GM12872 (cell line): ENCODE measurements around the gene WNT7B.

ENCODE experiments used
- TF ChIP-seq, protein P1 (sequence below): IDR thresholded peaks from 3 replicates; pipeline ENCODE4 v1.5.1; 2011; ENCODE audit warnings: low read depth, mild to moderate bottlenecking, low read length, moderate library complexity; ENCODE audit not compliant: insufficient read depth

The WNT7B gene

DNA sequence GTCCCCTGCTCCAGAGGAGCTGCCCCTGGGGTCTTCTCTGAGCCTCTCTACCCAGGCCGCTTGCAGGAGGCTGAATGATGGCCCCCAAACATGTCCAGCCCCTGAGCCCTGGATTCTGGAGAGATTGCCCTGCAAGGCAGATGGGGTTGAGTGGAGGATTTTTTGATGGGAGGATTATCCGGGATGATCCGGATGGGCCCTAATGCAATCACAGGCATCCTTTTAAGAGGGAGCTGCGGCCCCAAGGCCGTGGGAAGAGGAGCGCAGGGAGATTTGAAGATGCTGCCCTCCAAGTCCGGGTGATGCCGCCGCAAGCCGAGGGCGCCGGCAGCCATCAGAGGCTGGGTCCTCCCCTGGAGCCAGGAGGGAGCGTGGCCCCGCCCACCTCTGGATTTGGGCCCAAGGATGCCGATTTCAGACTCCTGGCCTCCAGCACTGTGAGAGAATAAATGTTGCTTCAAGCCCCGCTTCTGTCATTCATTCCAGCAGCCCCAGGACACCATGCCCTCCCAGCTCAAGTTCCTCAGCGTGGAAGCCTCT lies 66.0 kb downstream of the WNT7B start:
- TF ChIP-seq, protein P1, sequence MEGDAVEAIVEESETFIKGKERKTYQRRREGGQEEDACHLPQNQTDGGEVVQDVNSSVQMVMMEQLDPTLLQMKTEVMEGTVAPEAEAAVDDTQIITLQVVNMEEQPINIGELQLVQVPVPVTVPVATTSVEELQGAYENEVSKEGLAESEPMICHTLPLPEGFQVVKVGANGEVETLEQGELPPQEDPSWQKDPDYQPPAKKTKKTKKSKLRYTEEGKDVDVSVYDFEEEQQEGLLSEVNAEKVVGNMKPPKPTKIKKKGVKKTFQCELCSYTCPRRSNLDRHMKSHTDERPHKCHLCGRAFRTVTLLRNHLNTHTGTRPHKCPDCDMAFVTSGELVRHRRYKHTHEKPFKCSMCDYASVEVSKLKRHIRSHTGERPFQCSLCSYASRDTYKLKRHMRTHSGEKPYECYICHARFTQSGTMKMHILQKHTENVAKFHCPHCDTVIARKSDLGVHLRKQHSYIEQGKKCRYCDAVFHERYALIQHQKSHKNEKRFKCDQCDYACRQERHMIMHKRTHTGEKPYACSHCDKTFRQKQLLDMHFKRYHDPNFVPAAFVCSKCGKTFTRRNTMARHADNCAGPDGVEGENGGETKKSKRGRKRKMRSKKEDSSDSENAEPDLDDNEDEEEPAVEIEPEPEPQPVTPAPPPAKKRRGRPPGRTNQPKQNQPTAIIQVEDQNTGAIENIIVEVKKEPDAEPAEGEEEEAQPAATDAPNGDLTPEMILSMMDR = no peak

DNA sequence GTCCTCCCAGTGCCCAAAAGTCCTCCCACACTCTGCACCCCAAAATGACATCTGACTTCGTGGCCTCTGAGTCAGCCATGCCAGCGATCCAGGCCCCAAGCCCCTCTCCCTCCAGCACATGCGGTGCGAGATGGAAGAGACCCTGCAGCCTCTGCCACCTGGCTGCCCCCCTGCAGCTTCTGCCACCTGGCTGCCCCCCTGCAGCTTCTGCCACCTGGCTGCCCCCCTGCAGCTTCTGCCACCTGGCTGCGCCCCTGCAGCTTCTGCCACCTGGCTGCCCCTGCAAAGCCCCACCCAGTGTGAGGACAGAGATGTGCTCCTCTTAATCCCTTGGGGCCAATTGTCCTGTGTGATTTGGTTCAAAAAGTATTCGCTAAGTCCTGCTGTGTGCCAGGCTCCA lies 68.0 kb downstream of the WNT7B start:
- TF ChIP-seq, protein P1 = no peak

DNA sequence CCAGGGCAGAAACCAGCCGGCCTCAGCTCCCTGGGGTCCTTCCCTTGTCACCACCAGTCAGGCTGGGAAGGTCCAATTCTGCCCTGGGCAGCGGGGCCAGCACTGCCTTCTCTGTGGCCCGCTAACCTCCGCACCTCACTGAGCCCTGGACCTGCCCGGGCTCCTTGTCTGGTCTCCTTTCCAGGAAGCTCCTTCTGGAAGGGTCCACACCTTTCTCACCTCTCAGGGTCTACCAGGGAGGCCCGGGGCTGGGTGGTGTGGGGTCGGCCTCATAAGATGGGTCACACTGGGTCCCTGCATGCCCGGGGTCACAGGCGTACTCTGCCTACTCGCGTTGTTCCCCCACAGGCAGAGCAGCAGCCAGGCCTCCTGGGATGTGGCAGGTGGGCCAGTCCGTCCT lies 69.0 kb downstream of the WNT7B start:
- TF ChIP-seq, protein P1 = no peak

DNA sequence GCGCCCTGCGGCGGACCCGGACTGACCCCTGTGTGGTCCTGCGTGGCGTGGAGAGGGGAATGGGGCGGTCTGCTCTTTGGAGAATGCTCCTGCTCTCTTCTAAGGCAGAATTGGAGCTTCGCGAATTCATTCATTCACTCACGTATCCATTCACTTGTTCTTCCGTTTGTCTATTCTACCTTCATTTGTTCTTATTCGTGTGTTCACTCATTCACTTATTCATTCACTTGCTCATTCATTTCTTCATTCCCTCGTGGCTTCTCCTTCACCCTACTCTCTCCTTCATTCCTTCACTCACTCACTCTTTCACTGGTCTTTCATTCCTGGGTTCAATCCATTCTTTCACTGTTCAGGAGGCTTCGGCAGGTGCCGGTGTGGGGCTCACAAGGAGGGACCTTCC lies 69.6 kb downstream of the WNT7B start:
- TF ChIP-seq, protein P1 = no peak

DNA sequence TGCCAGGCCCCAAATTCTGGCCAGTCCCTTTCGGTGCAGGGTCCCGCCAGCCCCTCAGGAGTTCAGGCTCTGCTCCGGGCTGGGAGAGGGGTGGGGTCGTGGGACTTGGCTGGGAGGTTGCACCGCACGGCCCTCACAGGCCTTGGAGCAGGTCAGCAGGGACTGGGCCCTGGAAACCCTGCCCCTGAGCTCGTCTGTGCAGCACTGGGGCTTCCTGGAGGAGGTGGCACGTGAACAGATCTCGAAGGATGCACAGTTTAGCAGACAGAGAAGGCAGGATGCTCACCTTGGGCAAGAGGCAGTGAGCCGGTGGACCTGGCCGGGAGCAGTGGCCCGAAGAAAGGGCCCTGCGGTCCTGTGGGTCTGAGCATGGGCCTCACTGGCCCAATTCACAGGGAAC lies 70.0 kb downstream of the WNT7B start:
- TF ChIP-seq, protein P1 = no peak

DNA sequence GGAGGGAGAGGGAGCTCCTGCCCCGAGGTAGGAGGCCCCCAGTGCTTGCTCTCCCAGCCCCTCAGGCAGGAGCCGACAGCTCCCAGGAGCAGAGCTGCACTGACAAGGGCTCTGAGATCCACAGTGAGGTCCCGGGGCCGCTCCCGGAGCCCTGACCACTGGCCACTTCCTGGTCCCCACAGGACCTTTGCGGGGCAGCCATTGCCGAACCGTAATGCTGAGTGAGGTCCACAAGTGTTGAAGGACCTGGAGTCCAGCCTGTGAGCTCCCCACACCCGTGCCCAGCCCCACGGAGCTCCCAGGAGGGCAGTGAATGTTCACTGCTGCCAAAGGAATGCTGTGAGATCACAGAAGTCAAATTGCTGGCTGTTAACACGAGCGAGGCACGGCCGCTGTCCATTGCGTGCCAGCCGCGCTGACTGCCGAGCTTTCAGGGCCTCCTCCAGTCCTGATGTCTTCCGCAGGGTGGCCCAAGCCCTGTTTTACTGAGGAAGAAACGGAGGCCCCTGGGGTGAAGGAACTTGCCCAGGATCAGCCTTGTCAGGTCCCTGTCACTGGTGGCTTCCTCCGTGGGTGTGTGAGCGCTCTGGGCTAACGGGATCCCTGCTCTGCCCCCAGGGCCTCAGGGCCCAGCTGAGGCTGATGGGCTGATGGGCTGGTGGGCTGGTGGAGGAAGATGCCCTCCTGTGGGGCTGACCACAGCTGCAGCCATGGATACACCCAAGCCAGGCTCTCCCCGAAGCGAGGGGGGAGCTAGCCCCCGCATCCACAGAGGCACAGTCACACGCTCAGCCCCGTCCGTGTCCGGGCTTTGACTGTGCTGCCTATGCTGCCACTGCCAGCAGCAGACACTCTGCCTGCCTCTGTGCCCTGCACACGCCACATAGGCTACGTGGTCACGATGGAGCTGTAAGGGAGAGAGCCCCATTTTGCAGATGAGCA lies 70.8 kb downstream of the WNT7B start:
- TF ChIP-seq, protein P1 = no peak

DNA sequence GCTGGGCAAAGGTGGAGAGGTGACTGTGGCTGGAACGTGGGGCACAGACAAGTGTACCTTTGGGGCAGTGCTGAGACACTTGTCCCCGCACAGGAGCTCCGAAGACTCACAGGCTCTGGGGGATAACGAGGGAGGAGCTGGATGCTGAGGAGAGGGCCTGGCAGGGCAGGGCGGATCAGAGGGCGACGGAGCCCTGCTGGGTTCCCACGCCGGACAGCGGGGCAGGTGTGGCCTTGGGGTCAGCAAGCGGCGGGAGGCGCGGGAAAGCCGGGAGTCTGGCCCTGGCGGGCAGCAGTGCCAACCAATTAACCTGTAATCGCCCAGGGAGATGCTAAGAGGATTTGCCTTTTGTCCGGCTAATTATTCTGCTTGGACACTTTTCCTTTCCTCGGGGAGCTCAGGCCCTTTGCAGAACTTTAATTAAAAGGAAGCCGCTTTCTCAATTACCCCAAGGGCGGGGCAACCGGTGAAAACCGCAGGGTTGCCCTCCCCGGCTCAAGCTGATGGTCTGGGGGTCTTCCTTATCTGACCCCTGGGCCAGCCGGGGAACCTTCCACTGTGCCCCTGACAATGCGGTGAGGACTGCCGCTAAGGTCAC lies 71.5 kb downstream of the WNT7B start:
- TF ChIP-seq, protein P1 = no peak
